ENCODE results near the gene PLB1.

PLB1 gene

DNA sequence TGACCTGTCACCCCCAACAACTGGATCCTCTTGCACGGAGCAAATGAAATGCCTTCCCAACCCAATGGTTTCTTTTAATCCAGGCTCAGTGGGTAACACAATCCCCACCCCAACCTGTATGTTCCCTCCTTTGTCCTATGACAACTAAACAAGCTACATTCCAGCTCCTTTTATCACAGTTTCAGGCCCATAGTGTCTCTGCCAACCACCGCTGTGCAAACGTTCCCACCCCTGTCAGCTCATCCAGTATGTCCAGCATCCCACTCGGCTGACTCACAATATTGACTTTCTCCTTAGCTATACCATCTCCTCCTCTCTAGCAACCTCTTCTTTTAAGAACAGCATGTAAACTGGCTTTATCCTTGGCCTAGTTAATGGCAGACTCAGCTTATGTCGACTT lies 137.9 kb downstream of the PLB1 start:
- H3K27me3 ChIP-seq (replicated peaks; ENCODE audit: insufficient read depth, low read length) = no peaks in the 10 kb centered on the region
- TF ChIP-seq EZH2phosphoT487 (IDR thresholded peaks at IDR 0.05; ENCODE audit: low read length) = no peak
- TF ChIP-seq, protein P1, sequence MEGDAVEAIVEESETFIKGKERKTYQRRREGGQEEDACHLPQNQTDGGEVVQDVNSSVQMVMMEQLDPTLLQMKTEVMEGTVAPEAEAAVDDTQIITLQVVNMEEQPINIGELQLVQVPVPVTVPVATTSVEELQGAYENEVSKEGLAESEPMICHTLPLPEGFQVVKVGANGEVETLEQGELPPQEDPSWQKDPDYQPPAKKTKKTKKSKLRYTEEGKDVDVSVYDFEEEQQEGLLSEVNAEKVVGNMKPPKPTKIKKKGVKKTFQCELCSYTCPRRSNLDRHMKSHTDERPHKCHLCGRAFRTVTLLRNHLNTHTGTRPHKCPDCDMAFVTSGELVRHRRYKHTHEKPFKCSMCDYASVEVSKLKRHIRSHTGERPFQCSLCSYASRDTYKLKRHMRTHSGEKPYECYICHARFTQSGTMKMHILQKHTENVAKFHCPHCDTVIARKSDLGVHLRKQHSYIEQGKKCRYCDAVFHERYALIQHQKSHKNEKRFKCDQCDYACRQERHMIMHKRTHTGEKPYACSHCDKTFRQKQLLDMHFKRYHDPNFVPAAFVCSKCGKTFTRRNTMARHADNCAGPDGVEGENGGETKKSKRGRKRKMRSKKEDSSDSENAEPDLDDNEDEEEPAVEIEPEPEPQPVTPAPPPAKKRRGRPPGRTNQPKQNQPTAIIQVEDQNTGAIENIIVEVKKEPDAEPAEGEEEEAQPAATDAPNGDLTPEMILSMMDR (IDR thresholded peaks at IDR 0.05; ENCODE audit: low read length) = no peak
- TF ChIP-seq EZH2 (optimal IDR thresholded peaks at IDR 0.05; ENCODE audit: low read depth, low read length) = no peak
- no peaks in the 10 kb centered on the region for H3K9me3 ChIP-seq (replicated peaks; ENCODE audit: insufficient read depth, low read length)
- no peaks in the 10 kb centered on the region for H3K9me2 ChIP-seq (replicated peaks; ENCODE audit: insufficient read depth, low read length)
- H4K20me1 ChIP-seq (ENCODE audit: insufficient read depth, low read length) = no peaks in the 10 kb centered on the region
- H3K4me2 ChIP-seq (ENCODE audit: low read depth, low read length) = no peak overlapping the region
- no peaks in the 10 kb centered on the region for H3K4me1 ChIP-seq (ENCODE audit: low read length)
- no peak overlapping the region for H2AFZ ChIP-seq (ENCODE audit: low read length)
- no peaks in the 10 kb centered on the region for H3K79me2 ChIP-seq (ENCODE audit: low read length)
- H3K27ac ChIP-seq (ENCODE audit: low read length) = no peak overlapping the region
- H3K9ac ChIP-seq (ENCODE audit: low read length) = no peak overlapping the region
- H3F3A ChIP-seq (ENCODE audit: insufficient read depth, low read length) = no peaks in the 10 kb centered on the region
- no peaks in the 10 kb centered on the region for H3K36me3 ChIP-seq (replicated peaks; ENCODE audit: insufficient read depth, low read length)
- DNase-seq = no peak
- H3K4me3 ChIP-seq (ENCODE audit: low read length) = no peak overlapping the region

DNA sequence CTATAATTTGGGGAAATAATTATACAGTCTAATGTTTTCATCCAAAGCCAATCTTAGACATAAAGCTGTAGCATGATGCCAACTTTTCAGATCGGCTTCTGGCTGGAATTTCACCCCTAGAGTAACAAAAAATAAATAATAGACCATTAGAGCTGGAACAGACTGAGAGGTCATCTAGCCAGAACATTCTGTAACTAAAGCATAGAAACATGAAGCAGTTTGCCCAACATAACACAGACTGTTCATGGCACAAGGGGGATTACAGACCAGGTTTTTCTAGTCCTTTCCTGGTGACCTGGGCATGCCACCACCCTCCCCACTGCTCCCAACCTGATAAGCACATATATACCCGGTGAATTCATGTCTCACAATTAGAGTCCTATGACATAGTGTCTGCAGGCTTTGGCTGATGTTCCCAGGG lies 139.3 kb downstream of the PLB1 start:
- Histone ChIP-seq H4K20me1 (ENCODE audit: insufficient read depth, low read length) (no peaks in the 10 kb centered on the region), H3K4me3 (ENCODE audit: low read length) (no peak overlapping the region), H3K9me2 (replicated peaks; ENCODE audit: insufficient read depth, low read length) (no peaks in the 10 kb centered on the region), H3K4me1 (ENCODE audit: low read length) (peaks cover 6% of the 10 kb centered on the region), H3K36me3 (replicated peaks; ENCODE audit: insufficient read depth, low read length) (no peaks in the 10 kb centered on the region), H3K79me2 (ENCODE audit: low read length) (no peaks in the 10 kb centered on the region), H3K4me2 (ENCODE audit: low read depth, low read length) (no peak overlapping the region), H3K27ac (ENCODE audit: low read length) (no peak overlapping the region), H3F3A (ENCODE audit: insufficient read depth, low read length) (no peaks in the 10 kb centered on the region), H2AFZ (ENCODE audit: low read length) (no peak overlapping the region), H3K27me3 (replicated peaks; ENCODE audit: insufficient read depth, low read length) (no peaks in the 10 kb centered on the region), H3K9me3 (replicated peaks; ENCODE audit: insufficient read depth, low read length) (no peaks in the 10 kb centered on the region), H3K9ac (ENCODE audit: low read length) (no peak overlapping the region)
- TF ChIP-seq EZH2phosphoT487 (IDR thresholded peaks at IDR 0.05; ENCODE audit: low read length) = no peak
- TF ChIP-seq EZH2 (optimal IDR thresholded peaks at IDR 0.05; ENCODE audit: low read depth, low read length) = no peak
- TF ChIP-seq, protein P1 (IDR thresholded peaks at IDR 0.05; ENCODE audit: low read length) = no peak
- DNase-seq = no peak

DNA sequence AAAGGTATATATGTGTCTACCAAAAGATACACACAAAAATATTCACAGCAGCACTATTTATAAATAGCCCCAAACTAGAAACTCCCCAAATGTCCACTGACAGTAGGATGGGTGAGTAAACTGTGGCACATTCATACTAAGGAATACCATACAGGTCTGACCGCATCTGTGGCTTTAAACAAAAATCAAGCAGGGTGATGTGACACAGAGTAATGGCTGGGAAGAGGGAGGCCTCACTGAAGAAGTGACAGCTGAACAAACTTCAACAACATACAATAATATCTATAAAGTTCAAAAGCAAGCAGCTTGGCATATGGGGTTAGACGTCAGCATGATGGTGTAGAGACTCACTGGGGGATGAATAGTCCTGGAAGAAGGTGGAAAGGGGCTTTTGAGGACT lies 140.6 kb downstream of the PLB1 start:
- Histone ChIP-seq H3K9ac (ENCODE audit: low read length) (no peak overlapping the region), H3K79me2 (ENCODE audit: low read length) (no peaks in the 10 kb centered on the region), H3K27me3 (replicated peaks; ENCODE audit: insufficient read depth, low read length) (no peaks in the 10 kb centered on the region), H3K36me3 (replicated peaks; ENCODE audit: insufficient read depth, low read length) (no peaks in the 10 kb centered on the region), H3K4me2 (ENCODE audit: low read depth, low read length) (no peak overlapping the region), H3K9me3 (replicated peaks; ENCODE audit: insufficient read depth, low read length) (no peaks in the 10 kb centered on the region), H3K4me1 (ENCODE audit: low read length) (peaks cover 8% of the 10 kb centered on the region), H2AFZ (ENCODE audit: low read length) (no peak overlapping the region), H4K20me1 (ENCODE audit: insufficient read depth, low read length) (no peaks in the 10 kb centered on the region), H3K4me3 (ENCODE audit: low read length) (no peak overlapping the region), H3K27ac (ENCODE audit: low read length) (no peak overlapping the region), H3K9me2 (replicated peaks; ENCODE audit: insufficient read depth, low read length) (no peaks in the 10 kb centered on the region), H3F3A (ENCODE audit: insufficient read depth, low read length) (no peaks in the 10 kb centered on the region)
- TF ChIP-seq EZH2phosphoT487 (IDR thresholded peaks at IDR 0.05; ENCODE audit: low read length) (no peak), EZH2 (optimal IDR thresholded peaks at IDR 0.05; ENCODE audit: low read depth, low read length) (no peak)
- TF ChIP-seq, protein P1 (IDR thresholded peaks at IDR 0.05; ENCODE audit: low read length) = no peak
- DNase-seq = no peak

Measured in MM.1S (cell line).